ENCODE measurements around the gene ITPKC.
A peak's percentile ranks its signal among the peaks of the same experiment; 100 is the strongest.

- peak in 4 of 6 experiments; percentile 18 to 45 (median 42) for TF ChIP-seq CTCF (IDR thresholded peaks at IDR 0.05)
- peak in 3 of 4 donors; percentile 86 to 91 (median 89) for TF ChIP-seq POLR2A (IDR thresholded peaks at IDR 0.05)
Observed at GRCh38 chr19:40716482-40717324, at the start of gene ITPKC, which contains the start of gene COQ8B.
